ENCODE data around the gene HNRNPUL2.
A peak's percentile ranks its signal among the peaks of the same experiment; 100 is the strongest.

The HNRNPUL2 gene

DNA sequence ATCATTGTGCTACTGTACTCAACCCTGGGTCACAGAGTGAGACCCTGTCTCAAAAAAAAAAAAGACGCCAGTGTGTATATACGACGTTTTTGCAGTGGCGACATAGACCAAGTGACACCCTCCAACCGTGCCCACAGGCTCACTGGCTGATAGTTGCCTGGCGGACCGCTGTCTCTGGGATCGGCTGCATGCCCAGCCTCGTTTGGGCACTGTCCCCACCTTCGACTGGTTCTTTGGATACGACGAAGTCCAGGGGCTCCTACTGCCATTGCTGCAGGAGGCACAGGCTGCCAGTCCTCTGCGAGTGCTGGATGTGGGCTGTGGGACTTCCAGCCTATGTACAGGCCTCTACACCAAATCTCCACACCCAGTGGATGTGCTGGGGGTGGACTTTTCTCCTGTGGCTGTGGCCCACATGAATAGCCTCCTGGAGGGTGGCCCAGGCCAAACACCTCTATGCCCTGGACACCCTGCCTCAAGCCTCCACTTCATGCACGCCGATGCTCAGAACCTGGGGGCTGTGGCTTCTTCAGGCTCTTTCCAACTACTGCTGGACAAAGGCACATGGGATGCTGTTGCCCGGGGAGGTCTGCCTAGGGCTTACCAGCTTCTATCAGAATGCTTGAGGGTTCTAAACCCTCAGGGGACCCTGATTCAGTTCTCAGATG, 60.9 kb downstream of the HNRNPUL2 start:
- no peak for DNase-seq (ENCODE audit: low read depth)

DNA sequence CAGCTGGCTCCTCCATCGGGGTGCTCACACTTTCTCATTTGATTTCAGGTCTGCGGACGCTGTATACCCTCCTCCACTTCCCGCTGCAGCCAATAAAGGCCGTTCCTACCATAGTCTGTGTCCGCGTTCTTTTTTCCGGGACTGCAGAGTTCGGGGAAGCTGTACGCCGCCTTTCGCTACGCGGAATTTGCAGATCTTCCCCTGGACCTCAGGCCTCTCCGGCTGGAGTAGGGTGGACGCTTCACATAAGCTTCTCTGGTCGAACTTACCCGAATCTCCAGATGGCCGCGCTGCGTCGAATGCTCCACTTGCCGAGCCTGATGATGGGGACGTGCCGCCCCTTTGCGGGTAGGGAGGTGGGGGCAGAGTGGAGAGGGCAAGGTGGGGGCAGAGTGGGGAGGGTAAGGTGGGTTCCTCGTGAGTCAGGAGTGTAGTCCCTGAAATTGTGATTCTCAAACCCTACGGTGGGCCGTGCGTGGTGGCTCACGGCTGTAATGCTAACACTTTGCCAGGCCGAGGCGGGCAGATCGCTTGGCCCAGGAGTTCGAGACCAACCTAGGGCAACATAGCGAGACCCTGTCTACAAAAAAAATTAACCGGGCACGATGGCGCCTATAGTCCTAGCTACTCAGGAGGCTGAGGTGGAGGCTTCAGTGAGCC, 61.5 kb downstream of the HNRNPUL2 start:
- DNase-seq (ENCODE audit: low read depth) = peak; percentile 40

DNA sequence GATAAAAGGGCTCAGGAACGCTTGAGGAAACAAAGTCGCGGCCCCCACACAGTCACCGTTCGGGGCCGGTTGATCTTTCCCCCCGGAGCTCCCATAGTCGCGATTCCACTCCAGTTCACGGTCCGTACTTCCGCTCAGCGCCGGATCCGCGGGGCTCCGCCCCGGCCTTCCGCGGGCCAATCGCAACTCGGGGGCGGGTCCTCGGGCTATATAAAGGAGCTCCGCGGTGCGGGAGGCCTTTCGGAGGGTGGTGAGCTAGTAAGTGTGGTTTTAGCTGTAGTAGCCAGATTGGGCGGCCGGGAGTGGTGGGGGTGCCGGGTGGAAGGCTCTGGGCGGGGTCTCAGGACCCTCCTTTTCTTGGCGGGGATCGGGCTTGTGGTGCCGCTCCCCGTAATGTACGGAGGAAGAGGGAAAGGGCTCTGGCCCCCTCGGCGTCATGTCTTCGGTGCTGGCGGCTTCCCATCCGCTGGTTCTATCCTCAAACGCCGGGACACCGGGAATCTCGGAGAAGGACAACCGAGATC, 62.1 kb downstream of the HNRNPUL2 start, which contains the start of the genes C11orf98 and CSKMT:
Gene C11orf98 (minus strand): TSS at position 136 of the 524 bp plus-strand sequence. CDS start 41 bp downstream, at position 95.
Gene CSKMT (plus strand): TSS at position 238 of the 524 bp plus-strand sequence. CDS start 568 bp downstream, outside the sequence.
- DNase-seq (ENCODE audit: low read depth) = peak; percentile 95

DNA sequence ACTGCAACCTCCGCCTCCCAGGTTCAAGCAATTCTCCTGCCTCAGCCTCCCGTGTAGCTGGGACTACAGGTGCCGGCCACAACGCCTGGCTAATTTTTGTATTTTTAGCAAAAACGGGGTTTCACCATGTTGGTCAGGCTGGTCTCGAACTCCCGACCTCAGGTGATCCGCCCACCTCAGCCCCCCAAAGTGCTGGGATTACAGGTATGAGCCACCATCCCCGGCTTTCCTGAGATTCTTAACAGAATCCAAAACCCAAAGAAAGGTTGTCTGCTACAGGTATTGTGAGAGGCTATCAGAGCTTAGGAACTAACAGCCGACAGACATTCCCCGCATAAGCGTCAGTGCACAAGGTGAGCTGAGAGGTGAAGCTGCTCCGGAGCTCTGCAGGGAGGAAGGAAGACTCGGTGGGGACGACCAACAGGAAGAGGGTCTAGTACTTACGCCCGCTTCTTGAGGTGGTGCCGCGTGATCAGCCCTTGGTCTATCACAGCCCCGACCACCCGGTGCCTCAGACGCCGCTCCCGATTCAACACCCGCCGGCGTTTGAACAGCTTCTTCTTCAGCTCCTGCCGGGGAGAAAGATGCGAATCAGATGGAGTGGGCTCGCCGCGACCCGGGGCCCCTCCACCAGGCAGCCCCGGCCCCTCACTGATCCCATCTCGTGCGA, 62.7 kb downstream of the HNRNPUL2 start:
- DNase-seq (ENCODE audit: low read depth) = no peak
